K562 (cell line): ENCODE measurements around the gene PTPRF. TPM values are rescaled to one million over a fixed set of nuclear protein-coding genes. Genes with fewer than 3 reads are reported as not detected.

Experiments
- ATAC-seq: fragments of 200-7000 bp; cut with Tn5 transposase; 3 replicates; pipeline ENCODE4 v1.9.1; 2020; ENCODE audit warnings: moderate library complexity
- BruUV-seq: library from RNA; stranded (reverse); fragments of 400-500 nt; replicated peaks from 2 replicates; lab custom pipeline; 2021; lab: Mats Ljungman, UMichigan
- CTCF ChIA-PET: fragments of 300-600 bp; formaldehyde crosslinking; extraction: SDS; loops from one replicate; lab custom pipeline; 2021; ENCODE audit warnings: low intra/inter-chr PET ratio; lab: Yijun Ruan, JAX
- POLR2A ChIA-PET: fragments of 300-600, 350-650 bp; sonication (Branson Sonifier 250); formaldehyde crosslinking; extraction: SDS; loops from one replicate; lab custom pipeline; 2021; ENCODE audit warnings: antibody characterized with exemption, inconsistent platforms; lab: Yijun Ruan, JAX
- DNase-seq, 4 experiments: peaks; one replicate each; pipeline versions ENCODE4 v3.0.0 to v3.0.0-alpha.2; 2011 to 2018; ENCODE audit warnings: low spot score in 3 of 4, mixed read lengths in 3 of 4; ENCODE audit errors: extremely low read depth in 1 of 4
- FAIRE-seq: peaks from 2 replicates; lab custom pipeline; 2011; peaks lifted over from hg19 to GRCh38; lab: Jason Lieb, UNC
- H2AFZ ChIP-seq: 2 replicates; pipeline ENCODE4 v1.6.0; 2011; ENCODE audit warnings: low read depth, low read length, control low read depth, inconsistent platforms
- H3K27ac ChIP-seq: fragments of 200-600 bp; 3 replicates; pipeline ENCODE4 v1.8.0; 2011; ENCODE audit warnings: low read depth, mild to moderate bottlenecking, control low read depth, inconsistent platforms, low read length, moderate library complexity, mixed read lengths; ENCODE audit errors: extremely low read depth
- H3K27me3 ChIP-seq, 2 experiments: fragments of 300-600 bp in 1 of 2; 2 replicates in 1 of 2; 3 replicates in 1 of 2; pipeline versions ENCODE4 v1.6.0 to v1.8.0; 2011; ENCODE audit warnings: inconsistent platforms in 2 of 2, low read length in 2 of 2, mild to moderate bottlenecking in 1 of 2, mixed read lengths in 1 of 2, moderate library complexity in 1 of 2; ENCODE audit not compliant: control insufficient read depth in 2 of 2, insufficient read depth in 2 of 2
- H3K36me3 ChIP-seq: fragments of 300-600 bp; 3 replicates; pipeline ENCODE4 v1.8.0; 2011; ENCODE audit warnings: mild to moderate bottlenecking, low read length, inconsistent platforms; ENCODE audit not compliant: control insufficient read depth, insufficient read depth
- H3K4me1 ChIP-seq, 2 experiments: fragments of 200-600 bp in 1 of 2; replicated peaks in 1 of 2; 2 replicates in 1 of 2; 3 replicates in 1 of 2; pipeline versions ENCODE4 v1.5.1 to v1.8.0; 2011; ENCODE audit warnings: inconsistent platforms in 2 of 2, low read length in 2 of 2, mild to moderate bottlenecking in 1 of 2, mixed read lengths in 1 of 2, moderate library complexity in 1 of 2; ENCODE audit not compliant: control insufficient read depth in 2 of 2, insufficient read depth in 2 of 2
- H3K4me2 ChIP-seq: 2 replicates; pipeline ENCODE4 v1.6.1; 2011; ENCODE audit warnings: low read length, control low read depth, inconsistent platforms, mixed read lengths; ENCODE audit not compliant: insufficient read depth
- H3K4me3 ChIP-seq: fragments of 200-600 bp; sonication (generic), shearing (Covaris generic); 2 replicates; pipeline ENCODE4 v1.5.1; 2016; ENCODE audit warnings: control low read depth, inconsistent platforms
- H3K79me2 ChIP-seq: fragments of 200-600 bp; 3 replicates; pipeline ENCODE4 v1.8.0; 2011; ENCODE audit warnings: low read length, inconsistent platforms; ENCODE audit not compliant: control insufficient read depth, insufficient read depth
- H3K9ac ChIP-seq, 2 experiments: 2 replicates each; pipeline versions ENCODE4 v1.6.0 to v1.6.1; 2011; ENCODE audit warnings: low read depth in 2 of 2, low read length in 2 of 2, control low read depth in 1 of 2, inconsistent platforms in 1 of 2, mild to moderate bottlenecking in 1 of 2, mixed read lengths in 1 of 2; ENCODE audit not compliant: insufficient read depth in 1 of 2
- H3K9me1 ChIP-seq: one replicate; pipeline ENCODE4 v1.6.0; 2011; ENCODE audit warnings: inconsistent platforms, mild to moderate bottlenecking, low read length, moderate library complexity; ENCODE audit not compliant: control insufficient read depth, insufficient read depth
- H3K9me3 ChIP-seq: replicated peaks from 2 replicates; pipeline ENCODE4 v1.5.1; 2011; ENCODE audit warnings: low read depth, low read length, inconsistent platforms; ENCODE audit not compliant: control insufficient read depth, insufficient read depth
- H4K20me1 ChIP-seq: replicated peaks from 2 replicates; pipeline ENCODE4 v1.6.1; 2011; ENCODE audit warnings: low read length, inconsistent platforms, mixed read lengths; ENCODE audit not compliant: control insufficient read depth, insufficient read depth
- ATF4 ChIP-seq: fragments of 450-650 bp; formaldehyde crosslinking; IDR thresholded peaks from 2 replicates; pipeline ENCODE4 v1.4.0; 2022; ENCODE audit warnings: mild to moderate bottlenecking, moderate library complexity
- CGGBP1 ChIP-seq: fragments of 250-450 bp; sonication (Bioruptor Pico); IDR thresholded peaks from 2 replicates; pipeline ENCODE4 v1.9.0; 2021; ENCODE audit warnings: mild to moderate bottlenecking
- CREB3 ChIP-seq: fragments of 450-650 bp; conservative IDR thresholded peaks from 2 replicates; pipeline ENCODE4 v1.6.1; 2016; ENCODE audit warnings: missing genetic modification characterization, low read depth, mild to moderate bottlenecking, missing compliant biosample characterization, moderate library complexity
- HDAC2 ChIP-seq: fragments of 450-650 bp; IDR thresholded peaks from 2 replicates; pipeline ENCODE4 v1.6.1; 2016; ENCODE audit warnings: mild to moderate bottlenecking
- HNRNPL ChIP-seq: fragments of 200-400 bp; formaldehyde crosslinking; IDR thresholded peaks from 2 replicates; pipeline ENCODE4 v1.6.1; 2017; ENCODE audit warnings: low read depth, mild to moderate bottlenecking, low read length
- RFX1 ChIP-seq: fragments of 450-650 bp; IDR thresholded peaks from 2 replicates; pipeline ENCODE4 v1.6.1; 2016; ENCODE audit warnings: mild to moderate bottlenecking, moderate library complexity
- THRA ChIP-seq: fragments of 450-650 bp; IDR thresholded peaks from 2 replicates; pipeline ENCODE4 v1.6.1; 2017; ENCODE audit warnings: mild to moderate bottlenecking, moderate library complexity
- TOE1 ChIP-seq, 2 experiments: fragments of 450-650 bp in 1 of 2; sonication (generic) in 1 of 2; formaldehyde crosslinking in 1 of 2; IDR thresholded peaks; 2 replicates each; pipeline versions ENCODE4 v1.7.1 to v1.8.0; 2016 to 2022; ENCODE audit warnings: borderline replicate concordance in 2 of 2, mild to moderate bottlenecking in 2 of 2, antibody characterized with exemption in 1 of 2, inconsistent platforms in 1 of 2, low read depth in 1 of 2, missing genetic modification reagents in 1 of 2, moderate library complexity in 1 of 2
- WHSC1 ChIP-seq: IDR thresholded peaks from one replicate; pipeline ENCODE4 v1.6.1; 2012; ENCODE audit warnings: low read length, control low read depth, inconsistent platforms
- ZNF217 ChIP-seq: sonication (generic); formaldehyde crosslinking; IDR thresholded peaks from 2 replicates; pipeline ENCODE4 v1.8.0; 2022; ENCODE audit warnings: mild to moderate bottlenecking, missing genetic modification reagents
- ZNF609 ChIP-seq: sonication (generic); formaldehyde crosslinking; IDR thresholded peaks from 2 replicates; pipeline ENCODE4 v1.8.1; 2023; ENCODE audit warnings: missing genetic modification reagents, mild to moderate bottlenecking, borderline replicate concordance
- WGBS: fragments of 100-300 bp; shearing (Covaris generic); methylation state at CpG from one replicate; pipeline ENCODE4 v1.1.6; 2016; ENCODE audit warnings: low coverage, mixed read lengths; ENCODE audit not compliant: insufficient coverage; ENCODE audit errors: missing lambda C conversion rate; 5-methylcytosine and 5-hydroxymethylcytosine counted together
- in situ Hi-C: fragments of 300-500 bp; cut with MboI; formaldehyde crosslinking; loops from 4 replicates; pipeline ENCODE4 v1.15.0; 2018; ENCODE audit warnings: inconsistent platforms, mixed read lengths
- intact Hi-C: fragments of 100-400 bp; cut with micrococcal nuclease; formaldehyde crosslinking; loops from 2 replicates; pipeline ENCODE4 v1.14.2; 2022
- polyA plus RNA-seq, 8 experiments: library from polyadenylated mRNA; depleted of rRNA in 4 of 8; stranded (reverse) in 5 of 8; unstranded in 3 of 8; fragments of >200 nt; fragmentation: Nextera tagmentation in 2 of 8; fragmentation: Illumina TruSeq in 1 of 8; extraction: Ambion mirVana in 2 of 8; extraction: Trizol in 1 of 8; gene quantifications; 2 replicates each; pipeline versions ENCODE4 v1.2.1 to v1.2.3, GENCODE V29; 2011 to 2014; ENCODE audit warnings: inconsistent platforms in 1 of 8, missing spikeins in 1 of 8
- total RNA-seq, 7 experiments: library from RNA; depleted of rRNA in 6 of 7; stranded (reverse); fragments of >200 nt in 6 of 7; fragmentation: Illumina TruSeq in 2 of 7; extraction: Trizol in 2 of 7; gene quantifications; 2 replicates each; pipeline versions ENCODE4 v1.2.1 to v1.2.3, GENCODE V29; 2011 to 2021; ENCODE audit warnings: low replicate concordance in 1 of 7

PTPRF gene
- total and polyA plus RNA-seq, 9 of the 15 experiments (the other 6 are each of a cell fraction or from before 2014, with no cell fraction given): 0.13 to 4.3 (median 1.1) TPM

- H3K27ac ChIP-seq: no peak overlapping the region
- in situ Hi-C loops: no loop called here
- no peak for FAIRE-seq
- no peak for TF ChIP-seq WHSC1
- TF ChIP-seq ZNF217: no peak
- TF ChIP-seq THRA: no peak
- no peak for TF ChIP-seq CREB3 (tag)
- no peak for TF ChIP-seq ZNF609 (CRISPR knock-in tag)
- TF ChIP-seq HDAC2: no peak
- TF ChIP-seq CGGBP1 (CRISPR knock-in tag): no peak
- no peak for TF ChIP-seq ATF4 (CRISPR knock-in tag)
- TF ChIP-seq HNRNPL: no peak
- no peak for TF ChIP-seq TOE1 (IDR thresholded peaks at IDR 0.05; ENCODE audit: borderline replicate concordance)
- TF ChIP-seq TOE1 (CRISPR knock-in tag; IDR thresholded peaks at IDR 0.05; ENCODE audit: borderline replicate concordance, low read depth): no peak
- no peak for TF ChIP-seq RFX1
Measured at GRCh38 chr1:43509007-43509739, 21.5 kb upstream of the PTPRF start.

More at GRCh38 chr1:43509007-43509739, 21.5 kb upstream of the PTPRF start:
- H3K4me1 ChIP-seq: no peaks in the 10 kb centered on the region
- H3K4me3 ChIP-seq: no peak overlapping the region
- 2% methylated on average over 4 of the region's 4 CpGs for WGBS
- peaks cover 31 to 77% of the 10 kb centered on the region in 2 experiments; a peak in 4 of 5 replicates for H3K27me3 ChIP-seq
- no peak overlapping the region for H2AFZ ChIP-seq
- H4K20me1 ChIP-seq: no peaks in the 10 kb centered on the region; the same call in 1 of the 2 replicates
- no peak for ATAC-seq
- no peak for DNase-seq
- H3K9ac ChIP-seq: no peak overlapping the region
- no peaks in the 10 kb centered on the region for H3K79me2 ChIP-seq
- H3K36me3 ChIP-seq: no peaks in the 10 kb centered on the region
- no TSS peak for BruUV-seq
- intact Hi-C loops: no loop called here
- no peak overlapping the region for H3K4me2 ChIP-seq
- H3K9me1 ChIP-seq: no peaks in the 10 kb centered on the region
- 0 out of 2 replicates have a peak, but pooled peaks cover 4% of the 10 kb centered on the region for H3K9me3 ChIP-seq
- CTCF ChIA-PET: no interaction called here
- POLR2A ChIA-PET: interaction anchor here (1.1 kb wide), 1 partner anchor 16 kb away, joined by 3 read pairs; no protein-coding TSS in a partner anchor
